Ishikawa (cell line): ENCODE data around the gene HLCS.

Source experiments
- CREB1 ChIP-seq: IDR thresholded peaks from 2 replicates; pipeline ENCODE4 v1.6.1; 2012; ENCODE audit warnings: low read depth
- EP300 ChIP-seq: IDR thresholded peaks from 2 replicates; pipeline ENCODE4 v1.6.1; 2012; ENCODE audit warnings: borderline replicate concordance
- MAX ChIP-seq: IDR thresholded peaks from 2 replicates; pipeline ENCODE4 v1.6.1; 2012
- NFIC ChIP-seq: IDR thresholded peaks from 2 replicates; pipeline ENCODE4 v1.6.1; 2012
- RAD21 ChIP-seq: IDR thresholded peaks from 2 replicates; pipeline ENCODE4 v1.6.1; 2012; ENCODE audit warnings: low read depth
- REST ChIP-seq: IDR thresholded peaks from 2 replicates; pipeline ENCODE4 v1.6.1; 2012; ENCODE audit warnings: low read depth, mild to moderate bottlenecking
- TCF12 ChIP-seq: IDR thresholded peaks from 2 replicates; pipeline ENCODE4 v1.6.1; 2012; ENCODE audit warnings: low read depth
- YY1 ChIP-seq: IDR thresholded peaks from 2 replicates; pipeline ENCODE4 v1.6.1; 2012; ENCODE audit warnings: low read depth

- TF ChIP-seq TCF12: no peak
- no peak for TF ChIP-seq MAX
- no peak for TF ChIP-seq NFIC
- no peak for TF ChIP-seq CREB1
- TF ChIP-seq YY1: no peak
- no peak for TF ChIP-seq EP300
- TF ChIP-seq RAD21: no peak
- no peak for TF ChIP-seq REST
Measured at GRCh38 chr21:36987845-36988244, 21.4 kb upstream of the HLCS start.
